Esophagus muscularis mucosa (tissue), 4 donors: ENCODE data around the gene DKKL1. TPM values are rescaled to one million over a fixed set of nuclear protein-coding genes. Genes with fewer than 3 reads are reported as not detected.
A peak's percentile ranks its signal among the peaks of the same experiment; 100 is the strongest.

Source experiments
- DNase-seq: peaks from one replicate; pipeline ENCODE4 v3.0.0-alpha.2; 2017; ENCODE audit errors: extremely low spot score
- H3K27ac ChIP-seq, 4 donors: fragments of 200-600 bp; sonication (generic); replicated peaks in 1 of 4; 1 replicate in 3 of 4; 2 replicates in 1 of 4; pipeline ENCODE4 v1.5.1; 2016 to 2019; ENCODE audit warnings: mild to moderate bottlenecking in 1 of 4
- H3K27me3 ChIP-seq, 4 donors: fragments of 200-600 bp; sonication (generic); one replicate each; pipeline versions ENCODE4 v1.5.1 to v1.6.0; 2016 to 2019
- H3K36me3 ChIP-seq, 4 donors: fragments of 200-600 bp; sonication (generic); one replicate each; pipeline ENCODE4 v1.5.1; 2016 to 2019
- H3K4me1 ChIP-seq, 4 donors: fragments of 200-600 bp; sonication (generic); one replicate each; pipeline ENCODE4 v1.5.1; 2016 to 2019
- H3K4me3 ChIP-seq, 4 donors: fragments of 200-600 bp; sonication (generic); 1 replicate in 2 of 4; 2 replicates in 2 of 4; pipeline ENCODE4 v1.5.1; 2016 to 2019; ENCODE audit warnings: mild to moderate bottlenecking in 4 of 4, moderate library complexity in 1 of 4
- H3K9me3 ChIP-seq, 4 donors: fragments of 200-600 bp; sonication (generic); 1 replicate in 3 of 4; 2 replicates in 1 of 4; pipeline ENCODE4 v1.5.1; 2016 to 2019
- EP300 ChIP-seq: sonication (generic); formaldehyde crosslinking; IDR thresholded peaks from one replicate; pipeline ENCODE4 v1.6.1; 2017; ENCODE audit warnings: antibody characterized with exemption
- POLR2A ChIP-seq: fragments of 450-650 bp; IDR thresholded peaks from one replicate; pipeline ENCODE4 v1.6.1; 2017; ENCODE audit warnings: antibody characterized with exemption, moderate library complexity, mild to moderate bottlenecking, low read depth
- POLR2AphosphoS5 ChIP-seq, 2 donors: sonication (generic); formaldehyde crosslinking; IDR thresholded peaks; one replicate each; pipeline ENCODE4 v1.6.1; 2017; ENCODE audit warnings: antibody characterized with exemption in 2 of 2
- WGBS: methylation state at CpG from one replicate; pipeline ENCODE4 v1.1.5; 2018; 5-methylcytosine and 5-hydroxymethylcytosine counted together
- intact Hi-C: fragments of 100-400 bp; cut with DNase I; formaldehyde crosslinking; loops from one replicate; pipeline ENCODE4 v1.15.1; 2023
- total RNA-seq, 4 donors: library from RNA; depleted of rRNA; stranded (reverse); fragments of >200 nt; gene quantifications; one replicate each; pipeline versions ENCODE4 v1.1.0 to v1.2.1, GENCODE V29; 2016
- TF ChIP-seq, protein P1 (sequence below), 3 experiments: fragments of 200-600 bp in 2 of 3; fragments of 450-650 bp in 1 of 3; sonication (generic) in 2 of 3; IDR thresholded peaks; one replicate each; pipeline ENCODE4 v1.5.1; 2017 to 2019; ENCODE audit warnings: antibody characterized with exemption in 3 of 3, mild to moderate bottlenecking in 2 of 3, moderate library complexity in 1 of 3

Gene DKKL1
- total RNA-seq, 4 donors from 2014 or later, result 0.40 to 0.83 (median 0.83) TPM; not detected in 1

GRCh38 chr19:49348305-49349189 lies 15.1 kb upstream of the DKKL1 start:
- intact Hi-C loops, result no loop called here
- TF ChIP-seq EP300, result no peak
- TF ChIP-seq, protein P1, sequence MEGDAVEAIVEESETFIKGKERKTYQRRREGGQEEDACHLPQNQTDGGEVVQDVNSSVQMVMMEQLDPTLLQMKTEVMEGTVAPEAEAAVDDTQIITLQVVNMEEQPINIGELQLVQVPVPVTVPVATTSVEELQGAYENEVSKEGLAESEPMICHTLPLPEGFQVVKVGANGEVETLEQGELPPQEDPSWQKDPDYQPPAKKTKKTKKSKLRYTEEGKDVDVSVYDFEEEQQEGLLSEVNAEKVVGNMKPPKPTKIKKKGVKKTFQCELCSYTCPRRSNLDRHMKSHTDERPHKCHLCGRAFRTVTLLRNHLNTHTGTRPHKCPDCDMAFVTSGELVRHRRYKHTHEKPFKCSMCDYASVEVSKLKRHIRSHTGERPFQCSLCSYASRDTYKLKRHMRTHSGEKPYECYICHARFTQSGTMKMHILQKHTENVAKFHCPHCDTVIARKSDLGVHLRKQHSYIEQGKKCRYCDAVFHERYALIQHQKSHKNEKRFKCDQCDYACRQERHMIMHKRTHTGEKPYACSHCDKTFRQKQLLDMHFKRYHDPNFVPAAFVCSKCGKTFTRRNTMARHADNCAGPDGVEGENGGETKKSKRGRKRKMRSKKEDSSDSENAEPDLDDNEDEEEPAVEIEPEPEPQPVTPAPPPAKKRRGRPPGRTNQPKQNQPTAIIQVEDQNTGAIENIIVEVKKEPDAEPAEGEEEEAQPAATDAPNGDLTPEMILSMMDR (IDR thresholded peaks at IDR 0.05), result no peak
- no peak for TF ChIP-seq POLR2A
- TF ChIP-seq POLR2AphosphoS5 (IDR thresholded peaks at IDR 0.05), result no peak
- Histone ChIP-seq H3K9me3 (no peaks in the 10 kb centered on the region), H3K27ac (no peak overlapping the region), H3K36me3 (peaks cover 75 to 100% (median 97%) of the 10 kb centered on the region in 4 donors), H3K4me3 (no peak overlapping the region), H3K27me3 (no peaks in the 10 kb centered on the region), H3K4me1 (no peaks in the 10 kb centered on the region)
- 90% methylated on average over 12 of the region's 12 CpGs for WGBS
- DNase-seq, result no peak

DNA sequence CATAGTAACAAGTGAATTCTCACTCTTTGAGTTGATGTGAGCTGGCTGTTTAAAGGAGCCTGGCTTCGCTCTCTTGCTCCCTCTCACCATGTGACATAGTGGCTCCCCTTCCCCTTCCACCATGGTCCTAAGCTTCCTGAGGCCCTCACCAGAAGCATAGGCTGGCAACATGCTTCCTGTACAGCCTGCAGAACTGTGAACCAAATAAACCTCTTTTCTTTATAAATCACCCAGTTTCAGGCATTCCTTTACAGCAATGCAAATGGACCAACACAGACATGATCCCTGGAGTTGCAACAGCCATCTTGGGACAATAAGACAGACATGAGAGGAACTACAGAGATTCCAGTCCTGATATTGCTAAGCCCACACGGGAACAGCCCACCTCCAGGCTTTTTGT lies 14.1 kb upstream of the DKKL1 start:
- WGBS, result 95% methylated on average over 2 of the region's 2 CpGs
- intact Hi-C loops, result no loop called here
- no peak overlapping the region for H3K27ac ChIP-seq
- no peaks in the 10 kb centered on the region for H3K9me3 ChIP-seq
- no peaks in the 10 kb centered on the region for H3K27me3 ChIP-seq
- no peak for TF ChIP-seq POLR2AphosphoS5 (IDR thresholded peaks at IDR 0.05)
- TF ChIP-seq, protein P1 (IDR thresholded peaks at IDR 0.05), result no peak
- TF ChIP-seq POLR2A, result no peak
- no peak for TF ChIP-seq EP300
- peaks cover 74 to 100% (median 95%) of the 10 kb centered on the region in 4 donors for H3K36me3 ChIP-seq
- H3K4me3 ChIP-seq, result no peak overlapping the region
- H3K4me1 ChIP-seq, result no peaks in the 10 kb centered on the region
- DNase-seq, result no peak

GRCh38 chr19:49355909-49356353 lies 7.7 kb upstream of the DKKL1 start:
- intact Hi-C loops, result no loop called here
- no peak for TF ChIP-seq EP300
- no peak for TF ChIP-seq POLR2A
- no peak for TF ChIP-seq POLR2AphosphoS5 (IDR thresholded peaks at IDR 0.05)
- TF ChIP-seq, protein P1 (IDR thresholded peaks at IDR 0.05), result no peak
- DNase-seq, result no peak
- WGBS, result 52% methylated on average over 11 of the region's 12 CpGs
- Histone ChIP-seq H3K9me3 (no peaks in the 10 kb centered on the region), H3K4me1 (peaks cover 14 to 51% (median 43%) of the 10 kb centered on the region in 4 donors), H3K4me3 (no peak overlapping the region), H3K27me3 (no peaks in the 10 kb centered on the region), H3K36me3 (peaks cover 42 to 86% (median 78%) of the 10 kb centered on the region in 4 donors), H3K27ac (peak overlapping the region; percentile 42 to 76 (median 61))

- Histone ChIP-seq H3K27me3 (no peaks in the 10 kb centered on the region), H3K4me1 (peaks cover 14 to 55% (median 48%) of the 10 kb centered on the region in 4 donors), H3K9me3 (no peaks in the 10 kb centered on the region), H3K27ac (peak overlapping the region; percentile 42 to 76 (median 61)), H3K4me3 (peak overlapping the region in 1 of 4 donors; percentile 7), H3K36me3 (peaks cover 38 to 82% (median 73%) of the 10 kb centered on the region in 4 donors)
- 65% methylated on average over 7 of the region's 7 CpGs for WGBS
- intact Hi-C loops, result no loop called here
- no peak for DNase-seq
- TF ChIP-seq, protein P1 (IDR thresholded peaks at IDR 0.05), result no peak
- no peak for TF ChIP-seq POLR2A
- TF ChIP-seq POLR2AphosphoS5 (IDR thresholded peaks at IDR 0.05), result no peak
- no peak for TF ChIP-seq EP300
Measured at GRCh38 chr19:49356382-49356781, 7.3 kb upstream of the DKKL1 start.
